ENCODE results near the gene PLCB1.

The PLCB1 gene

GRCh38 chr20:8129211-8129976, 2.7 kb upstream of the PLCB1 start:
- no peak for DNase-seq (ENCODE audit: low read depth, low spot score)

- no peak for DNase-seq (ENCODE audit: low read depth, low spot score)
These were observed 1.1 kb upstream of the PLCB1 start for GRCh38 chr20:8130840-8131526.

- DNase-seq (ENCODE audit: low read depth, low spot score): no peak
These were observed 631 bp downstream of the PLCB1 start for GRCh38 chr20:8132484-8133309.

- no peak for DNase-seq (ENCODE audit: low read depth, low spot score)
These were observed 1.3 kb downstream of the PLCB1 start for GRCh38 chr20:8133310-8133768.

GRCh38 chr20:8133851-8134451, 1.9 kb downstream of the PLCB1 start:
- DNase-seq (ENCODE audit: low read depth, low spot score): no peak

- DNase-seq (ENCODE audit: low read depth, low spot score): no peak
These were observed 7.8 kb downstream of the PLCB1 start for GRCh38 chr20:8139899-8140298.

GRCh38 chr20:8143474-8143873, 11.4 kb downstream of the PLCB1 start:
- DNase-seq (ENCODE audit: low read depth, low spot score): no peak

- DNase-seq (ENCODE audit: low read depth, low spot score): no peak
These were observed 12.5 kb downstream of the PLCB1 start for GRCh38 chr20:8144282-8145245.

- DNase-seq (ENCODE audit: low read depth, low spot score): no peak
These were observed 13.4 kb downstream of the PLCB1 start for GRCh38 chr20:8145246-8146168.

GRCh38 chr20:8147476-8147875, 15.4 kb downstream of the PLCB1 start:
- no peak for DNase-seq (ENCODE audit: low read depth, low spot score)

GRCh38 chr20:8148501-8148900, 16.4 kb downstream of the PLCB1 start:
- DNase-seq (ENCODE audit: low read depth, low spot score): no peak

GRCh38 chr20:8150591-8150990, 18.5 kb downstream of the PLCB1 start:
- DNase-seq (ENCODE audit: low read depth, low spot score): no peak

GRCh38 chr20:8151372-8151771, 19.3 kb downstream of the PLCB1 start:
- DNase-seq (ENCODE audit: low read depth, low spot score): no peak

- no peak for DNase-seq (ENCODE audit: low read depth, low spot score)
These were observed 20.1 kb downstream of the PLCB1 start for GRCh38 chr20:8152183-8152582.

GRCh38 chr20:8152847-8153246, 20.8 kb downstream of the PLCB1 start:
- no peak for DNase-seq (ENCODE audit: low read depth, low spot score)

GRCh38 chr20:8153281-8153908, 21.3 kb downstream of the PLCB1 start:
- DNase-seq (ENCODE audit: low read depth, low spot score): no peak

- DNase-seq (ENCODE audit: low read depth, low spot score): no peak
These were observed 22.6 kb downstream of the PLCB1 start for GRCh38 chr20:8154638-8155037.

GRCh38 chr20:8155229-8155628, 23.2 kb downstream of the PLCB1 start:
- no peak for DNase-seq (ENCODE audit: low read depth, low spot score)

GRCh38 chr20:8155812-8156211, 23.7 kb downstream of the PLCB1 start:
- DNase-seq (ENCODE audit: low read depth, low spot score): no peak

All from activated CD4-positive, CD25-positive, alpha-beta regulatory T cell treated with anti-CD3 and anti-CD28 coated beads, Interleukin-2, amount 50 U/mL, for 16 hours (primary cell).